Liver (tissue), 3 donors: Measurements from ENCODE around the gene TPCN1.

Experiments
- CTCF ChIP-seq: fragments of 150-350 bp; IDR thresholded peaks from 2 replicates; pipeline ENCODE4 v1.5.1; 2017; ENCODE audit warnings: improper control_type of control experiment, low read depth, low read length; ENCODE audit not compliant: missing input control
- TAF1 ChIP-seq: conservative IDR thresholded peaks from 2 replicates; pipeline ENCODE4 v1.6.1; 2016; ENCODE audit warnings: antibody characterized with exemption, mild to moderate bottlenecking
- donor health status: healthy.
- donor health status: healthy.

- TF ChIP-seq CTCF (no peak), TAF1 (no peak)
Measured at GRCh38 chr12:113232089-113232839, 11.0 kb downstream of the TPCN1 start.
